Measurements from ENCODE around the gene PNMA8B.

PNMA8B gene

GRCh38 chr19:46487178-46487801 lies 8.4 kb downstream of the PNMA8B start:
- DNase-seq (ENCODE audit: low spot score): no peak

GRCh38 chr19:46486358-46486757 lies 9.3 kb downstream of the PNMA8B start:
- DNase-seq (ENCODE audit: low spot score): no peak

GRCh38 chr19:46484656-46485055 lies 11.0 kb downstream of the PNMA8B start:
- DNase-seq (ENCODE audit: low spot score): no peak

- no peak for DNase-seq (ENCODE audit: low spot score)
Observed at GRCh38 chr19:46482631-46483030, 13.0 kb downstream of the PNMA8B start.

GRCh38 chr19:46481947-46482346 lies 13.7 kb downstream of the PNMA8B start:
- no peak for DNase-seq (ENCODE audit: low spot score)

GRCh38 chr19:46481223-46481848 lies 14.3 kb downstream of the PNMA8B start:
- no peak for DNase-seq (ENCODE audit: low spot score)

- DNase-seq (ENCODE audit: low spot score): no peak
Observed at GRCh38 chr19:46480415-46480814, 15.3 kb downstream of the PNMA8B start.

- no peak for DNase-seq (ENCODE audit: low spot score)
Observed at GRCh38 chr19:46478356-46478986, 17.2 kb downstream of the PNMA8B start.

- no peak for DNase-seq (ENCODE audit: low spot score)
Observed at GRCh38 chr19:46475986-46476385, 19.7 kb downstream of the PNMA8B start.

GRCh38 chr19:46474211-46474610 lies 21.5 kb downstream of the PNMA8B start:
- no peak for DNase-seq (ENCODE audit: low spot score)

- DNase-seq (ENCODE audit: low spot score): no peak
Observed at GRCh38 chr19:46472592-46472991, 23.1 kb downstream of the PNMA8B start.

GRCh38 chr19:46471811-46472543 lies 23.7 kb downstream of the PNMA8B start:
- no peak for DNase-seq (ENCODE audit: low spot score)

- no peak for DNase-seq (ENCODE audit: low spot score)
Observed at GRCh38 chr19:46471116-46471733, 24.4 kb downstream of the PNMA8B start, which contains the start of gene PNMA8A. Gene PNMA8A, minus strand, starts transcription at chr19:46471563. Its CDS starts 528 bp downstream, at chr19:46471035.

GRCh38 chr19:46470376-46470775 lies 25.3 kb downstream of the PNMA8B start:
- DNase-seq (ENCODE audit: low spot score): no peak

GRCh38 chr19:46469541-46470185 lies 26.0 kb downstream of the PNMA8B start:
- no peak for DNase-seq (ENCODE audit: low spot score)

- DNase-seq (ENCODE audit: low spot score): no peak
Observed at GRCh38 chr19:46466536-46467196, 29.0 kb downstream of the PNMA8B start.

- no peak for DNase-seq (ENCODE audit: low spot score)
Observed at GRCh38 chr19:46463516-46463915, 32.2 kb downstream of the PNMA8B start.

- no peak for DNase-seq (ENCODE audit: low spot score)
Observed at GRCh38 chr19:46461537-46461936, 34.1 kb downstream of the PNMA8B start.

GRCh38 chr19:46460981-46461380 lies 34.7 kb downstream of the PNMA8B start:
- no peak for DNase-seq (ENCODE audit: low spot score)

GRCh38 chr19:46460055-46460454 lies 35.6 kb downstream of the PNMA8B start:
- no peak for DNase-seq (ENCODE audit: low spot score)

GRCh38 chr19:46456930-46457329 lies 38.7 kb downstream of the PNMA8B start:
- DNase-seq (ENCODE audit: low spot score): no peak

All from HuH-7.5 (cell line).